Medulla oblongata (tissue), 1 donor: ENCODE results near the gene TMEM156.

Experiments used
- DNase-seq: peaks from one replicate; pipeline ENCODE4 v3.0.0-alpha.2; 2015; ENCODE audit errors: extremely low spot score

Gene TMEM156, protein sequence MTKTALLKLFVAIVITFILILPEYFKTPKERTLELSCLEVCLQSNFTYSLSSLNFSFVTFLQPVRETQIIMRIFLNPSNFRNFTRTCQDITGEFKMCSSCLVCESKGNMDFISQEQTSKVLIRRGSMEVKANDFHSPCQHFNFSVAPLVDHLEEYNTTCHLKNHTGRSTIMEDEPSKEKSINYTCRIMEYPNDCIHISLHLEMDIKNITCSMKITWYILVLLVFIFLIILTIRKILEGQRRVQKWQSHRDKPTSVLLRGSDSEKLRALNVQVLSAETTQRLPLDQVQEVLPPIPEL

DNA sequence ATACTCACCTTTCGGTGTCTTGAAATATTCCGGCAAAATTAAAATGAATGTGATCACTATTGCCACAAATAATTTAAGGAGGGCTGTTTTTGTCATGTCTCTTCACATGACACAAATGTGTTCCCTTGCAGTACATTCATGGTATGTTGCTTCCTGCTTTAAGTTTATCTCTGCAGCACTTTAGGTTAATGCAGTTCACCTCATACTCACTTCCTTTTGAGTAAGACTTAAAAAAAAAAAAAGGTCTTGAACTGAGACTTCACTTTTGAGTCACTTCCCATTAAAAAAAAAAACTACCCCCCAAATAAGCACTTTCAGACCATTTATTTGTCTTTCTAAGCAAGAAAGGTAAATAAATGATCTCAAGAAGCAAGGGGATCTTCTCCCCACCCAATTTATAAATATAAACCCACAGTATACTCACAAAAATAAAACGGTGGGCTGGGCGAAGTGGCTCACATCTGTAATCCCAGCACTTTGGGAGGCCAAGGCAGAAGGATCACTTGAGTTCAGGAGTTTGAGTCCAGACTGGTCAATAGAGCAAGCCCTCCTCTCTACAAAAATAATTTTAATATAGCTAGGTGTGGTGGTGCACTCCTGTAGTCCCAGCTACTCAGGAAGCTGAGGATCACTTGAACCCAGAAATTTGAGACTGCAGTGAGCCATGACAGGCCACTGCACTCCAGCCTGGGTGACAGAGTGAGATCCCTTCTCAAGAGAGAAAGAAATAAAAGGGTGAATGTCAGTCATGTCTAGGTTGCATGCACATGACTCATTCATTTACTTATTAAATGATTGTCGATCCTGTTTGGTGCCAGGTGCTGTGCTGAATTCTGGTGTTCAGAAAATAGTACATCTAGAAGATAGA, at the start of gene TMEM156:
TMEM156 (minus strand) TSS at position 192 of the 868 bp plus-strand sequence; CDS start at position 96, 96 bp downstream.
- peak; percentile 38 for DNase-seq

DNA sequence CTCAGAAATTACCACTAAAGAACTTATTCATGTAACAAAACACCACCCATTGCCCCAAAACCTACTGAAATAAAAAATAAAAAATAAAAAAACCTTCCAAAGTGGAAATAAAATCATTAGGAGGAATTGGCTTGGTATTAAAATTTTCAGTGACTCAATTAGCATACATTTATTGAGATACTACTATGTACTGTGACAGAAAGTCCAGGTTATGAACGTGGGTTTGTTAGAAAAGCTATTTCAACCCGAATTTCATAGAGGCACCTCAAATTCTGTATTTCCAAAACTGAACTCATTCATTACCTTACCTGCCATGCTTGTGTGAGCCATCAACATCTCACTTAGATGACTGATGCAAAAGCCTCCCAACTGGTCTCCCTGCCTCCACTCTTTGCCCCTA, 46.6 kb upstream of the TMEM156 start:
- no peak for DNase-seq

DNA sequence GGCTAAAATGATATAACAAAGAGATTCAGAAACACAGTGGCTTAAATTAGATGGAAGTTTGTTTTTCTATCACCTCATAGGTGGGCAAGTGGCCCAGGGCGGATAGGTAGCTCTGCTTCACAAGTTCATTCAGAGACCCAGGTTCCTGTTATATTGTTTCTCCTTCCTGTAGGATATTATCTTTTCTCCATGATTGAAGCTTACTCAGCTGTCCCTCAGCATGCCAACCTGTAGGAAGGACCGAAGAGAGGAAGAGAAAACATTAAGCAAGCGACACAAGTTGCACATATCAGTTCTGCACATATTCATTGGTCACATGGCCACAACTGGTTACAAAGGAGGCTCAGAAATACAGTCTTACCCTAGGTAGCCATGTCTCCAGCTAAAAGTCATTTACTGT, 36.7 kb upstream of the TMEM156 start:
- DNase-seq, result no peak

DNA sequence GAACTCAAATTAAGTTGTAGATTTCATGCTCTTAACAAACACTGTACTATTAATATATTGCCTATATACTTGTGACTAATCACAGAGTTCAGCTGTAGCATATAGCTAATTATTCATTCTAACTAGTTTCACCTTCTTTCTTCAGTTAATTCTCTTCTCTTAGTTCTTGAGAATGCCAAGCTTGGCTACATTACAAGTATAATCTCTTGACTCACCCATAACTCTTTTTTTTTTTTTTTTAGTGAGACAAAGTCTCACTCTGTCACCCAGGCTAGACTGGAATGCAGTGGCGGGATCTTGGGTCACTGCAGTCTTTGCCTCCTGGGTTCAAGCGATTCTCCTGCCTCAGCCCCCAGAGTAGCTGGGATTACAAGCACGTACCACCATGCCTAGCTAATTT, 35.2 kb upstream of the TMEM156 start:
- no peak for DNase-seq

DNA sequence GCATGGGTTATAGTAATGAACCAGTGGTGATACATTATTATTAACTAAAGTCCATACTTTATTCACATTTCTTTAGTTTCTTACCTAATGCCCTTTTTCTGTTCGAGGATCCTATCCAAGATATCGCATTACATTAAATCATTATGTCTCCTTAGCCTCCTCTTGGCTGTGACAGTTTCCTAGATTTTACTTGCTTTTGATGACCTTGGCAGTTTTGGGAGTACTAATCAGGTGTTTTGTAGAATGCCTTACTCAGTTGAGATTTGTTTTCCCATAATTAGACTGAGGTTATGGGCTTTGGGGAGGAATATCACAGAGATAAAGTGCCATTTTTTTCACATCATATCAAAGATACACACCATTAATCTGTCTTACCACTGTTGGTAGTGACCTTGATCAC, 34.8 kb upstream of the TMEM156 start:
- DNase-seq, result no peak

DNA sequence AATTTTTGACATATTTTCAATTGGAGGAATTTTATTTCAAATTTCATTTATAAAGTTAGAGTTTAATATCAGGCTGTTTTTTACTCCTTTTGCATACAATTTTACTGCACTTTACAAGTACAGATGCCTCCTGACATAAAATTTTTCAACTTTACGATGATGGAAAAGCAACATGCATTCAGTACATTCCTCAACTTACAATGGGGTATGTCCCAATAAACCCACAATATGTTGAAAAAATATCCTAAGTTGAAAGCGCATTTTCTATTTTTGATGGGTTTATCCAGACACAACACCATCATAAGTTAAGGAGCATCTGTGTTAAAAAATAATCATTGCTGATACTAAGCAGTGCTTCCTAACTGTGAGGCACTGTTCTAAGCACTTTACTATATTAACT, 34.2 kb upstream of the TMEM156 start:
- no peak for DNase-seq

DNA sequence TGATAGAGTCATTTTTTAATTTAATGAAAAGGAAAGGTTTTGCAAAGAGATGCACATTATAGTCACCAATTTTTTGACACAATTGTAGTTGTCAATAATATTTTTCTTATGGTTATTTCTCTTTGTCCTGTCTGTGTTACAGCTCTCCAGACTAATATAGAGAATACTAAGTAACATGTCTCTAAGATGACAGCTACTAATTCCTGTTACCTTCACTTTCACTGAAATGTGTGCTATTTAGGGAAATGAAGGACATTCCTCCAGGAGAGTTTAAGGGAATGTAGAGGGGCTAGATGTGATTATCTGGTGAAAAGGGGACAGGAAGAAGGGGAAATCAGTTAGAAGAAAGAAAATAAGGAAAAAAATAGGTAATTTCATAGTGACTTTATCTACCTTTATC, 31.2 kb upstream of the TMEM156 start:
- DNase-seq, result no peak

DNA sequence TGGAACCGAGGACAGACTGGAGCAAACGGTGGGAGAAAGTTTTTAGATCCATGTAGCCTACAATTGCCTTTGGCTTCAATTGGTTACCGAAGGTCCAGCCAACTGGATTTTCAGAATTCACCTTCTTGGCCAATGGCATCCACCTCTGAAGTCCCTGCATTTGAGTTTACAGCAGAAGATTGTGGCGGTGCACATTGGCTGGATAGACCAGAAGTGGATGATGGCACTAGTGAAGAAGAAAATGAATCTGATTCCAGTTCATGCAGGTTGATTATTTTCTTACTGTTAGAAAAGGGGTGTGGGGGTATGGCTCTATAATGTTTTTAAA, 30.5 kb upstream of the TMEM156 start:
- DNase-seq, result no peak

DNA sequence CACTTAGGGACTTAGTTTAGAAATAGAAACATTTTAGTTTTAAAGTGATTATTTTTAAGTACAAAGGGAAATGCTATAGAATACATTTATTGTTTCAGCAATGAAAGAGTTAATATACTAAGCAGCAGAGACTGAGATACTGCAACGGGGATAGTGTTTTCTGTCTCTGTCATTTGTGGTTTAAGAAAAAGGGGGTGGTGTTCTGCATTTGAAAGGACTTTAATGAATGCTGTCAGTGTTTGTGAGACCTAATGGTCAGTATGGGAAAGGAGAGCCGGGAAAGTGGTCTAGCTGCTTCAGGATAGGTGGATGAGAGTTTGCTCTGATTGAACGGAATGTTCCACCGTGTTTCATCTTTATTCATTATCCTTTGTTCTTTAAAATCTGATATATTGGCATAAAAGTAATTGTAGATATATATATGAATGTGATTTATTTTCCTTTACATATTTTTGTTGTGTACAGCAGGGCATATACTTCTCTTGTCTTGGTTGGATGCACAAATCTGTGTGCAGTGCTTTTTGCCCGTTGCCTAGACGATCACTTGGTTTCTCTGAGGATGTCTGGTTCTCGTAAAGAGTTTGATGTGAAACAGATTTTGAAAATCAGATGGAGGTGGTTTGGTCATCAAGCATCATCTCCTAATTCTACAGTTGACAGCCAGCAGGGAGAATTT, 30.0 kb upstream of the TMEM156 start, which contains the start of gene KLHL5:
KLHL5 (plus strand) TSS at position 139 of the 676 bp plus-strand sequence; CDS start at position 560, 421 bp downstream.
- peak; percentile 51 for DNase-seq

DNA sequence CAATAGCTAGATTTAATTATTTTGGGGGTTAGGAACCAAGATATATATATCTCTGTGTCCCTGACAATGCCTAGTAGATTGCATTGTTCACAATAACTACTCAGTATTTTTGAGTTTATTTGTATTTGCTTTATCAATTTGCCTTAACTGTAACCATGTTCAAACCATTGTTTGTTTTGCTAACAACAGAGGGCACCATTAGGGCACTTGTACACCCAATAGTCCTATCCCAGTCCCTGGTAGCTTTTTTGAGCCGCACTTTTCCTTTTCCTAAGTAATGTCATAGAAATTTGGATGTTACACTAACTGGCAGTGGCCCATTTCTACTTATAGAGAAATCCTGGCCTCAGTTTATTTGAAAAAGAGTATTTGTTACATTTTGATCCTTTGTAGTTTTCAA, 29.2 kb upstream of the TMEM156 start:
- DNase-seq, result peak; percentile 39

DNA sequence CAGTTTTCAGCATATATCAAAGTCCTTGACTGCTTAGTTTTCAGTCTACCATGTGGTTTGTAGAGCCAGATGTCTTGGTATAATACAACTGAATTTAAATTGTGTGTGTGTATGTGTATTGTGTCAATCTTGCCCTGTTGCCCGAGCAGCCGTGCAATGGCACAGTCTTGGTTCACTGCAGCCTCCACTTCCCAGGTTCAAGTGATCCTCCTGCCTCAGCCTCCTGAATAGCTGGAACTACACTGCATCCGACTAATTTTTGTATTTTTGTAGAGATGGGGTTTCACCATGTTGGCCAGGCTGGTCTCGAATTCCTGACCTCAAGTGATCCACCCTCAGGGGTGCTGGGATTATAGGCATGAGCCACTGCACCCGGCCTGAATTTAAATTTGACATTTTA, 23.8 kb upstream of the TMEM156 start:
- DNase-seq, result no peak

DNA sequence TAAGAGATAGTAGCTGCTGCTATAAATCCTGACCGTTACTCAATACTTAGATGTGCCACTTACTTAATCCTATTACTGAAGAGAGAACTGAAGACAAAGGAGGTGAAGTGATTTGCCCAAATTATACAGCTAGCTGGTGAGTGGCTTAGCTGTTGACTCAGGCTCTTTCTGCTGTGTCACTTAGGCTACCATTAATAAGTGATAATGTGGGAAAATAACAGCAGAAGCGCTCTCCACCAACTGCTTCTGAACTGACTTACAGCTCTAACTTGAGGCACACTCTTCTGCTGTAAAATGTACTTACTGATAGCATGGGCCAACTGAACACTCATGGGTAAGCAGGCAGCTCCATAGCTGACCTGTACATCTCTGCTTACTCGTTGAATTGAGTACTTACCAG, 22.3 kb upstream of the TMEM156 start:
- no peak for DNase-seq

DNA sequence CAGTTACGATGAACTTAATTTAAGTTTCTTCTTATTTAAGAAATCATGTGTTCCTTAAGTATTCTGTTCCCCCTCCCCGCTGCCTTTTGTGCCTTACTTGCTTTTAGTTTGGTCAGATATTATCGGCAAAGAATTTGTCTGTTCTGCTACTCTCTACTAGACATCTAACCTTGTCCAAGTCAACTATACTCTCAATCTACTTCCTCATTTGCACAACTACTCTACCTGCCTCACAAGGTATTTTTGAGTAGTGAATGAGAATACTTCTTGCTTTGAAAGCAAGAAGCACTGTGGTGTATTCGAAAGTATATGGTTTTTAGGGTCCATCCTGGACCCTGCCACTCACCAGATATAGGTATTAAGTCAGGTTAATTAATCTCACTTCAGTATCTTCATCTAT, 21.8 kb upstream of the TMEM156 start:
- no peak for DNase-seq

DNA sequence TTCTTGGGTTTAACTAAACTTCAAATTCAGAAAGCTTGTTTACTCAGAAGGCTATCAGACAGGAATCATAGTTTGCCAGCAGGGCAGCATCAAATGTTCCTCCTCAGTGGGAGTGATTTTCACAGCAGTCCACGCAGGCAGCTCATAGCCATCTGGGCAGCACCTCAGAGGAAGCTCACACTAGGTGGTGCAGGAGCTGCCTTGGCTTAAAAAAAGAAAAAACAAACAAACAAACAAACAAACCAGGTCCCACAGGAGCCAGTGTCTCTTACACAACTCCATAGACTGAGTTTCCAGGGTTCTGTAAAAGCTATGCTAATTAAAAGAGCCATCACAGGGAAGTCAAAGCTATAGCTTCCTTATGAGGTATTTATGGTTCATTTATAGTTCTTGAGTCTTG, 19.3 kb upstream of the TMEM156 start:
- no peak for DNase-seq

DNA sequence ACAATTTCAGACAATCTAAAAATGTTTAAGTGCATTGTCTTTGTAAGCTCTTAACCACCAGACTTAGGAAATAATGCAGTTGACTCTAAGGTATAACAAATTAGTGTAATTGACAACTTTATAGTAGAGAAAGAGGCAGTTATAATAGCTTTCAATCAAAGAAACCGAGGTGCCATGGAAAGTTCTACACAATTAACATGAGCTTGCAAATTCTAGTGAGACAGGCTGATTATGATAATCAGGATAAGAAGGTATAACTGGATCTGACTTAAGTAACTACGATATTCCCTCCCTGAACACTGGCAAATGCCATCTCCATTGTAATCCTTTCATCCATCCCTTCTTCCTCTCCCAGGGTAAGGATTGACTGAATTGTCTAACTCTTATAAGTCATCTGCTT, 18.4 kb upstream of the TMEM156 start:
- no peak for DNase-seq

DNA sequence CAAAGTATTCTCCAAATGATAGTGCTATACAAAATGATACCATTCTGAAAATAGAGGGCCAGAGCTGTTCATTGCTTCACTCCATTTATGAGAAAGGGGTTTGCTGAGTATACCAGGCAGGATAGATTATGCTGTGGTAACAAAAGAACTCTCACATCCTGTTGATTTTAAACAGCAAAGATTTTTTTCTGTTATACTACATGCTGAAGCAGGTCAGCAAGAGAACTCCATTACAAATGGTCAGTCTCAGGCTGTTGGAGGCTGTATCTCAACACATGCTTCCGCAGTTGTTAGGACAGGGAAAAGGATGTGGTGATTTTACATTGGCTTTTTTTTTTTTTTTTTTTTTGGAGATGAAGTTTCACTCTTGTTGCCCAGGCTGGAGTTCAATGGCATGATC, 16.1 kb upstream of the TMEM156 start:
- DNase-seq, result no peak

DNA sequence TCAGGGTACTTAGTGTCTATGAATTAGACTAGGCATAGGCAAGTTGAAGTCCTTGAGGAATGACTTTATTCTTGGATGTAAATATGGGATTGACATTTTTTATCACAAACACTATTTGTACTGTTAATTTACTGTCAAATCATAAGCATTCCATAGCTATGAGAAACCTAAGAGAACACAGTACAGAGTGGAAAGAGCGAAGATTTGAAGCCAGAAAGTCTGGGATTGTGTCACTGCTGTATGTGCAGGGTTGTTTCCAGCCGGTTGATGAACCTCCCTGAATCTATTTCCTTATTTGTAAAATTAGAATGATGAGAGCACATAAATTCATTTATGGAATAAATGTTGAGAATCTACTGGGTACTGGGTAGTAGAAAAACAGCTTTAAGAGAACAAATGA, 15.5 kb upstream of the TMEM156 start:
- DNase-seq, result no peak

DNA sequence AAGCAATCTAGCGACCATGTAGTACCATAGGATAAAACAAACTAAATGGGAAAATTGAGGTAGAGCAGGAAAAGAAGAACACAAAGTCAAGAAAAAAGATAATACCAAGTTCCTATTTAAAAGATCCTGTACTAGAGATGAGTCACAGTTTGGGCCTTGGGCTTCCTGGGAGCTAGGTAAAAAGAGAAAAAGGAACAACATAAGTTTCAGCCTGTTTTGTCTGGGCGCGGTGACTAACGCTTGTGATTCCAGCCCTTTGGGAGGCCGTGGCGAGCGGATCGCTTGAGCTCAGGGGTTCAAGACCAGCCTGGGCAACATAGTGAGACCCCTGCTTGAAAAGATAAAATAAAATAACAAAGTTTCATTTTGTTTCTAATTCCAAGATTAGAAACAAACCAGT, 14.0 kb upstream of the TMEM156 start:
- peak; percentile 50 for DNase-seq

DNA sequence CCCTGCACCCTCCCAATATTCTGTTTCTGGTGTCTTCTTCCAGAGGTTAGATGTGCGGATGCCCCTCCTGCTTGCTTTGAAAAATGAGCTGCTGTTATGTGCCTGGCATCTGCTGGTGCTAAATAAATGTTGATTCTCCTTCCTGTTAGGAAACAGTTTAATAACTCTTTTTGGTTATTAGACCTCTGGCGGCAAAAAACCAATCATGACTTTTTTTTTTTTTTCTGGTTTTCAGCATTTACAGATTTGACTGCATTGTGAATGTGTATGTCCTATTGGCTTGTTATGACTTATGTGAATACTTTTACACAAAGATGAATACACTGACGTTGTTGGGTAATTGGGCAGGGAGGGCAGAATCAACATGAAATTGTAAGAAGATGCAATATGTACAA, 13.6 kb upstream of the TMEM156 start:
- DNase-seq, result no peak

DNA sequence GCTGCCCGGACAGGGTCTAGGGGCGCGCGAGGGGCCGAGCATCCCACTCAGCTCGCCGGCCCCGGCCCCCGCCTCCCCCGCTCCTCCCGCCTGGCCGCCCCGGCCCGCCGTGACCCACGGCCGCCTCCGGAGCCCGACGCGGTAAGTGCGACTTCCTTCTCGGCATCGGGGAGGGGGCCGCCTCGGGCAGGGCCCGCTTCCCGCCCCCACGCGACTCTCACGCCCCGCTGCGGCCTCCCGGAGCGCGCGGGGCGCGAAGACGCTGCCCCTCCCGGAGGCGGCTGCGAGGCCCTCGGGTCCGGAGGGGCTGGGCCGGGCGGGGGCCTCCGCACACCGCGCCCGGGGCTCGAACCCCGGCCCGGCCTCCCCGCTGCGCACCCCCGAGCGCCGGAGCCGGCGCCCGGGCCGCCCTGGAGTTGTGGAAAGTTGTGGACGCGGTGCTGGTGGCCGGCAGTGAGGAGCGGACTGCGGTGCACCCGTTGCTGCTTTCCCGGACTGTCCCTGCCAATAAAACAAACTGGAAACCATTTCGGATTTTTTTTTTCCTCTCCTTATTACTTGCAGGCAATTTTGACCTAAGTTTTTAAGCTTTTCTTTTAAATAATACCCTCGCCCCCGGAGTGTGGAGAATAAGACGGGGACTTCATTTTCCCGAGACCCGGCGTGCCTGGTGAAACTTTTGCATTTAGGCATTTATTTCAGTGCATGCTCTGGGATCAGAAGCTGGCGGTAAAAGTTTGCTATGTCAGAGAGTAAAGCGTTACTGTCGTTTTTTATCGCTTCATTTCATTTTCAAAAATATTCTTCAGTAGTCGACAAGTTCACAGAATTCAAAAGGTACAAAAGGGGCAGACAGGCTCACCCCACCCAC, 13.0 kb upstream of the TMEM156 start:
- peak; percentile 48 for DNase-seq

DNA sequence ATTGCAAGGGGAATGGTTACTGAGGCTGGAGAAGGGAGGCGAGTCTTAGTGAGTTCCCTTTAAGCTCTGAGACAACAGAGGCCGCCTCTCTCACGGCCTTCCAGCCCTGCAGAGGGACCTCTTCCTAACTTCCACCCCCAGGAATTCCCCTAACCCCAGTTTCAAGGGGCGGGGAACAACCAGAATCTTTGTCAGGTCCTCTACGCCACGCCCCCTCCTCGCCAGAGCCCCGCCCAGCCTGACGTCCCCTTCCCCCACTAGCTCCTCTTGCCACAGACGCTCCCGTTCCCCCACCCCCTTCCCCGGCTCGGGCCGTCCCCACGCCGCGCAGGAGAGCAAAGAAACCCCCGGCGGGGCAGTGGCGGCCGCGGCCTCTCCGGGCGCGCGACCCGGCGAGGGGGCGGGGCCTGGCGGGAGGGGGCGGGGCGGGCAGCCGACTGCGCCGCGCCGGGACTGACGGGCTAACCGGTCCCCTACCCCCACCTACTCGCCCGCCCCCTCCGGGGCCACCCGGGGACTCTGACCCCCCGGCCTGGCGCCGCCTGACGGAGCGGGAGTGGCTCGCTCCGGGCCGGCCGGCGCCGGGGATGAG, 12.3 kb upstream of the TMEM156 start:
- DNase-seq, result peak; percentile 96
